ENCODE results near the gene CCDC85C.

DNA sequence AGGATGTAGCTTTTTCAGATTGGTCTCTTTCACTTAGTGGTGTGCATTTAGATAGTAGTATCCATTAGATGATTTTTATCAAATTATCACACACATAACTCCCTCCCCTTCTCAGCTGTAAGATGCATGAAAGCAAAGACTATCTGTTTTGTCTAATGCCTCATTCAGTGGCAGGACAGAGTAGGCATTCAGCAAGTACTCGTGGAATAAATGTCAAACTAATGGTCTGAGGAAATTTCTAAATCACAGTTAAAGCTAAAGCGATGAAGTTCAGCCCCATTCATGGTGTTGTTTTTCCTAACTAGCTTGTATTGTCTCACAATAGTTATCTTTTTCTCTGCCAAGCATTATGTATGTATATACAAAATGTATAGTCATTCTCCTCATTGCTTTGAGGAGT lies 106.7 kb downstream of the CCDC85C start:
- TF ChIP-seq JUND (IDR thresholded peaks at IDR 0.05; ENCODE audit: low read depth, low read length) = no peak
- TF ChIP-seq HDAC2 (IDR thresholded peaks at IDR 0.05) = no peak
- TF ChIP-seq POLR2A (IDR thresholded peaks at IDR 0.05; ENCODE audit: low read depth, low read length) = no peak
- TF ChIP-seq, protein P1, sequence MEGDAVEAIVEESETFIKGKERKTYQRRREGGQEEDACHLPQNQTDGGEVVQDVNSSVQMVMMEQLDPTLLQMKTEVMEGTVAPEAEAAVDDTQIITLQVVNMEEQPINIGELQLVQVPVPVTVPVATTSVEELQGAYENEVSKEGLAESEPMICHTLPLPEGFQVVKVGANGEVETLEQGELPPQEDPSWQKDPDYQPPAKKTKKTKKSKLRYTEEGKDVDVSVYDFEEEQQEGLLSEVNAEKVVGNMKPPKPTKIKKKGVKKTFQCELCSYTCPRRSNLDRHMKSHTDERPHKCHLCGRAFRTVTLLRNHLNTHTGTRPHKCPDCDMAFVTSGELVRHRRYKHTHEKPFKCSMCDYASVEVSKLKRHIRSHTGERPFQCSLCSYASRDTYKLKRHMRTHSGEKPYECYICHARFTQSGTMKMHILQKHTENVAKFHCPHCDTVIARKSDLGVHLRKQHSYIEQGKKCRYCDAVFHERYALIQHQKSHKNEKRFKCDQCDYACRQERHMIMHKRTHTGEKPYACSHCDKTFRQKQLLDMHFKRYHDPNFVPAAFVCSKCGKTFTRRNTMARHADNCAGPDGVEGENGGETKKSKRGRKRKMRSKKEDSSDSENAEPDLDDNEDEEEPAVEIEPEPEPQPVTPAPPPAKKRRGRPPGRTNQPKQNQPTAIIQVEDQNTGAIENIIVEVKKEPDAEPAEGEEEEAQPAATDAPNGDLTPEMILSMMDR (IDR thresholded peaks at IDR 0.05 in 2 of 3, conservative IDR thresholded peaks at IDR 0.05 in 1 of 3; ENCODE audit: control insufficient read depth in 2 of 3, extremely low read depth in 1 of 3, insufficient read depth in 1 of 3, low read depth in 3 of 3, low read length in 3 of 3) = no peak
- TF ChIP-seq RFX5 (IDR thresholded peaks at IDR 0.05; ENCODE audit: low read depth, low read length) = no peak
- no peak for TF ChIP-seq EZH2 (IDR thresholded peaks at IDR 0.05; ENCODE audit: borderline replicate concordance, control insufficient read depth, low read depth, low read length)
- no peak for TF ChIP-seq ZNF274 (IDR thresholded peaks at IDR 0.05; ENCODE audit: insufficient read depth, insufficient read length)
- TF ChIP-seq SUZ12 (IDR thresholded peaks at IDR 0.05; ENCODE audit: unreplicated experiment) = no peak
- no peak for TF ChIP-seq SMC3 (IDR thresholded peaks at IDR 0.05; ENCODE audit: borderline replicate concordance, low read length)

All from GM12878 (cell line).